Retinal pigment epithelial cell (primary cell): ENCODE measurements around the gene BAZ2B.
"Not testable (repeated sequence)": the region's sequence is repeated elsewhere in the genome, so short reads cannot be mapped to it uniquely, and the experiment has no call there.

Experiments
- DNase-seq: peaks from one replicate; pipeline ENCODE4 v3.0.0-alpha.2; 2010; ENCODE audit warnings: low read depth
- H3K4me3 ChIP-seq: 2 replicates; pipeline ENCODE4 v1.5.1; 2011; ENCODE audit warnings: mild to moderate bottlenecking, low read length, control low read depth, moderate library complexity
- CTCF ChIP-seq: conservative IDR thresholded peaks from 2 replicates; pipeline ENCODE4 v1.5.1; 2011; ENCODE audit warnings: low read depth, low read length, control low read depth, inconsistent platforms

The BAZ2B gene

GRCh38 chr2:159371506-159371905 is 244.8 kb downstream of the BAZ2B start:
- H3K4me3 ChIP-seq, result no peak overlapping the region
- DNase-seq, result no peak
- TF ChIP-seq CTCF, result no peak

- TF ChIP-seq CTCF, result no peak
- no peak for DNase-seq
- H3K4me3 ChIP-seq, result no peak overlapping the region
Observed at GRCh38 chr2:159366538-159366937, 249.8 kb downstream of the BAZ2B start.

- no peak for TF ChIP-seq CTCF
- H3K4me3 ChIP-seq, result no peak overlapping the region
- DNase-seq, result no peak
Observed at GRCh38 chr2:159362816-159363251, 253.5 kb downstream of the BAZ2B start.

- H3K4me3 ChIP-seq, result no peak overlapping the region
- no peak for DNase-seq
- TF ChIP-seq CTCF, result no peak
Observed at GRCh38 chr2:159362094-159362493, 254.3 kb downstream of the BAZ2B start.

- H3K4me3 ChIP-seq, DNase-seq: not testable (repeated sequence)
Observed at GRCh38 chr2:159361603-159362002, 254.7 kb downstream of the BAZ2B start.

GRCh38 chr2:159356053-159356554 is 260.2 kb downstream of the BAZ2B start:
- DNase-seq, result no peak
- H3K4me3 ChIP-seq, result no peak overlapping the region
- TF ChIP-seq CTCF, result no peak

- no peak overlapping the region for H3K4me3 ChIP-seq
- DNase-seq, result no peak
- no peak for TF ChIP-seq CTCF
Observed at GRCh38 chr2:159351977-159352376, 264.4 kb downstream of the BAZ2B start.

GRCh38 chr2:159349674-159350299 is 266.6 kb downstream of the BAZ2B start:
- no peak for DNase-seq
- TF ChIP-seq CTCF, result no peak
- no peak overlapping the region for H3K4me3 ChIP-seq
